Myocyte (in vitro differentiated cells): Measurements from ENCODE around the gene SLC16A1. TPM values are rescaled to one million over a fixed set of nuclear protein-coding genes. Genes with fewer than 3 reads are reported as not detected.
"Not testable (repeated sequence)": the region's sequence is repeated elsewhere in the genome, so short reads cannot be mapped to it uniquely, and the experiment has no call there.

Experiments used
- DNase-seq: peaks from one replicate; pipeline ENCODE4 v3.0.0-alpha.2; 2012; ENCODE audit warnings: low read depth
- total RNA-seq: library from RNA; depleted of rRNA; stranded (reverse); fragments of >200 nt; gene quantifications from 2 replicates; pipeline ENCODE4 v1.2.3, GENCODE V29; 2014

Gene SLC16A1
- total RNA-seq, 1 donor from 2014 or later = 117 TPM

DNA sequence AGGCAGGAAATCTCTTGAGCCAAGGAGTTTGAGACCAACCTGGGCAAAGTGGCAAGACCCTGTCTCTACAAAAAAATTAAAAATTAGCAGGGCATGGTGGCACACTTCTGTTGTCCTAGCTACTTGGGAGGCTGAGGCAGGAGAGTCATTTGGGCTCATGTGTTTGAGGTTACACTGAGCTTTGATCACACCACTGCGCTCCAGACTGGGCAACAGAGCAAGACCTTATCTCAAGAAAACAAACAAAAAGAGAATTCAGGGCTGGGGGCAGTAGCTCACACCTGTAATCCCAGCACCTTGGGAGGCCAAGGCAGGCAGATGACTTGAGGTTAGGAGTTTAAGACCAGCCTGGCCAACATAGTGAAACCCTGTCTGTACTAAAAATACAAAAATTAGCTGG, 17.8 kb upstream of the SLC16A1 start:
- DNase-seq = no peak

DNA sequence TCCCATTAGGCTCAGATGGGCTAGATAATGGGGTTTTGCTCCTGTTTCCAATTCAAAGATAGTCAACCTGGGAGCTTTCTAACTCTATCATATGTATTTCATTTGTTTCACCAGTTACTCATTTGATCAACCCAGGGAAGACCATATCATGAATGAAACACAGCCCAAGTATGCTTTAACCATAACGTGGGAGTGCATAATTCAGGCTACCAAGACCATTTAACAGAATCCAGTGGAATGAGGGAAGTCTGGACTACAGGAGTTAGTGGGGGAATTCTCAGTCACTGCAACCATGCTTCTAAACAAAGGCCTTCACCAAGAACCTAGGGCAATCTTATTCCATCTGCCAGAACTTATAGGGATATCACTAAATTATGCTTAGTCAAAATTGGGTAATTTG, 15.0 kb upstream of the SLC16A1 start:
- DNase-seq = no peak

DNA sequence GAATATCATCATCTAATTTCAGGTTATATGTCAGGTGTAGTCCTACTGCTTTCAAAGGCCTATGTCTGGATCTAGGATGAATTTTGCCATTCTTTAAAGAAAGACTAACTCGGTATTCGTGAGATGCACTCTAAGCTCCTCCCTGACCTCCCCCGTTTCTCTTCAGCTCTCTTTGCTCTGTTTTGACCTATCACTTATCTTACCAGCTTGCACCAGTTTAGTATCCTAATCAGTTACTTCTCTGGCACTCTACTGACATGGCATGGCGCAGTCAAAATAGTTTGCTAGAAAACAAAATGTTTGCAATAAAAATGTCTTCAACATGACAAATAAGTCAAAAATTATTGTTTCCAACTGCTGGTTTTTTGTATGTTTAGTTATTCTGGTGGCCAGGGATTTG, 8.4 kb upstream of the SLC16A1 start:
- no peak for DNase-seq

- DNase-seq = no peak
Measured at GRCh38 chr1:112961072-112961471, 5.1 kb upstream of the SLC16A1 start.

DNA sequence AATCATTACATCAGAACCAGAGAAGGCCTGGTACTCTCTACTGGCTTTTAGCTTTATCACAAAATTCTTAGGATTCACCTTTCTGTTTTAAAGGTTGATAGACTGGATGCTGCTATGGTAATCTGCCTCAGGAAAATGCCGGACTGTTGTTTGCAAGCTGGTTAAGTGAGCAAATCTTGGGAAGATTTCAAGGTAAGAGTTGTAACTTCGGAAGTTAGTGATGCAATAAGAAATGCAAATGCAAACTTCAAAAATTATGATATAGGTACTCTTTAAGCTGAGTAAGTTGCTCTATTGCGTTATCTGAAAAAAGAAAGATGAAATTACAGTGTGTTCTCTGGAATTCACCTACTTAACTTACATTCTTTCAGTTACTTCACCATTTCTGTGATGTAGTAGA, 4.4 kb upstream of the SLC16A1 start:
- DNase-seq = no peak

- not testable (repeated sequence) for DNase-seq
Measured at GRCh38 chr1:112958236-112958635, 2.2 kb upstream of the SLC16A1 start.

DNA sequence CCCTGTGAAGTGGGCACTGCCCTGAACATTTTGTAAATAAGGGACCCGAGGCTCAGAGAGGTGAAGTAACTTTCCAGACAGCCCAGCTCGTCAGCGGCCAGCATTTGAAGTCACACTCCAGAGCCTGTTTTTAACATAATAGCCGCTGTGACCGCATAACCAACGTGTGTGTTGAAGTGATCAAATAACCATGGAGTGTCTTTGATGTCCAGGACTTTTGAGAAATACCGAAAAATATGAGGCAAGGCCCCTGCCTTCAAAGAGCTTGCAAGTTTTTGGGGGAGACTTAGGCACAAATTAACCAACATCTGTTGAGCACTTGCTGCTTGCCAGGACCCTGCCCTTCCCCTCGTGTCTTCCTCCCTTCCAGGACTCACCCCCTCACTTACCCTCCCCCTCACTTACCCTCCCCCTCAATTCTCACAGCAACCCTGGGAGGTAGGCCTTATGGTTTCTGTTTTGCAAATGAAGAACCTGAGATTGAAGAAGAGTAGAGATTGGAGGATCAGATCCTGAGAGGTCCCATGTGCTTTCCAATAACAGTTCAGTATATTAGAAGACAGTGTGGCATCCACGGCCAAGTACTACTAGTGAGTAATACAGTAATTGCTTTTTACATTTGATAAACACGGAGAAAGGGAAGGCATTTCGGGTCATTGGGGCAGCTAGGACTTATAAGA, 1.3 kb upstream of the SLC16A1 start:
- peak; percentile 83 for DNase-seq

GRCh38 chr1:112956544-112957132, 642 bp upstream of the SLC16A1 start:
- DNase-seq = no peak

DNA sequence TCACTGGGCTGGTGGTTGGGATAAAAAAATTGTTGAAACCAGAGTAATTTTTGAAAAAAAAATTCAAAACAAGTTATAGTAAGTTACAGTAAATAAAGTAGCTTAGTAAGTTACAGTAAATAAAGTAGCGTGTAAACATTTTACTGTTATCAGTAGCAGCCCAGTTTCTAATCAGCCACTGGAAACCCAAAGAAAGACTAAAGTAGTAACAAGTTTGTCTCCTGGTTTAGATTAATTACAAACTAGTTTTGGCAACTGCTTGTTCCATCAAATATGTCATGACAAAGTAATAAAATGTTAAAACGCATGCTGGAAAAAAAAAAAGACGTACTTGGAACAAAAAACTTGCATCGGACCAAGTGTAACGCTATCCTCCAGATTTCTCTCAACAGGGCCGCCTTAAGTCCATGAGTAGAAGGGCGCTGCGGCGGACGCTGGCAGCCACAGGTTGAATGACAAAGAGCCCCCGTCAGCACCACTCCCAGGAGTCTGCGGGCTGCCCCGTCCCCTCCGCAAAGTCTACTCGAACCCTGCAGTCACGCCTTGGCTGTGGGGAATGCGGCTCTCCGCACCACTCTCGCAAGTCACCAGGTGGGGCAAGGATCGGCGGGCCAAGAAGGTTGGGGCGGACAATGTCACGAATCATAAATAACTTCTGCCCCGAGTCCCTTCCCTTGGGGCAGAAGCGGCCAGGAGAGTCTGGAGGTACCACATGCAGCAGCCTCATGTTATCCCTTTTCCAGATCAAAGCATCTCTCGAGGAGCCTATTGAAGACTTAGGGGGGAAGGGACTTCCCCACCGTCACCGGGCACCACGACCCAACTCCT, 837 bp downstream of the SLC16A1 start:
- DNase-seq = peak; percentile 80

DNA sequence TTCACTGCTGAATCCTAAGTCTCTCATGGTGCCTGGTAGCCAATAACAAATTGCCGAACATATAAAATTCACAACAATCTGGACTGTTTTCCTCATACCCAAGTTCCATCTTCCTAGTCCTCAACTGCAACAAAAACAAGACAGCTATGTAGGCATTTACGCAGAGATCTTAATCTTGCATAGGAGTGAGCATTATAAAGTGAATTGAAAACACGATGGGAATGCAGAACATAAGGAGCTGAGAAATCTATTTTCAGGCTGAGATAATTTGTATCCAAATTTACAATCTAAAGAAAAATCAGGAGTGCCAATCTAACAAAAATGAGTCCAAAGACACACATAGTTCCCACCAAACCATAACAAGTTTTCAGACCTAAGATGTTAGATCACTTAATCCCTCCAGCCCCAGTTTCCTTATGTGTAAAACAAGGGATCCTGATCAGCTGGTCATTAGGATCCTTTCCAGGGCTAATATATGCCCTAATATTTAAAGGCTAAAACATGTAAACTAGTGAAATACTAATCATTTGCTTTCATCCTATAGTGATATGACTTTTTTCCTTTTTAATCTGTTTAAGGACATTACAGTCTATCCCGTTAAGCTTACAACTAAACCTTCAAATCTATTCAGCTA, 1.9 kb downstream of the SLC16A1 start:
- DNase-seq = no peak

DNA sequence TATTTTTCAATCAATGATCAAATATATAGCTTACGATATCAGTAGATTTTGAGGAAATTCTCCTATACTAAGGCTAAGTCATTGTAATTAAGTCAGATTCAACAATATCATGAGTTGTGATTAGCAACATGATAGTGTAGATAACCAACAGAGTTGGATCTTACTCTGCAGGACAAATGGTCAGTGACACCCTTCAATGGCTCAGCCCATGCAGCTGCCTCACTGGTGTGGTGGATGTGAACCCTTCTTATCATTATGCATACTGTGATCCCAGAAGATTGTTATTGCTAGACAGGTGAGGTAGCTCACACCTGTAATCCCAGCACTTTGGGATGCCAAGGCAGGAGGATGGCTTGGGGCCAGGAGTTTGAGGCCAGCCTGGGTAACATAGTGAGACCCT, 5.6 kb downstream of the SLC16A1 start:
- no peak for DNase-seq

GRCh38 chr1:112946683-112947082, 9.3 kb downstream of the SLC16A1 start:
- no peak for DNase-seq

DNA sequence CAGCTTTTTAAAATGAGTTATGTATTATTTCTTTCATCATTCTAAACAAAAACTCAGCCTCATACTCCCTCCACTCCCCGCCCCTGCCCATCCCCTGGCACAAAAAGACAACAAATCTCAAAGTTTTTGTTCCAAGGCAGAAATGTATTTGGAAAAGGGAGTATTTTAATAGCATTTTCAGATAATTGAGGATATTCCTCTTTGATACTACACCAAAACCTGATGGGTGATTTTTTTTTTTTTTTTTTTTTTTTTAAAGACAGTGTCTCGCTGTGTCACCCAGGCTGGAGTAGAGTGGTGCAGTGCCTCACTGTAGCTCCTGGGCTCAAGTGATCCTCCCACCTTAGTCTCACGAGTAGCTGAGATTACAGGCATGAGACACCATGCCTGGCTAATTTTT, 16.2 kb downstream of the SLC16A1 start:
- DNase-seq = no peak

DNA sequence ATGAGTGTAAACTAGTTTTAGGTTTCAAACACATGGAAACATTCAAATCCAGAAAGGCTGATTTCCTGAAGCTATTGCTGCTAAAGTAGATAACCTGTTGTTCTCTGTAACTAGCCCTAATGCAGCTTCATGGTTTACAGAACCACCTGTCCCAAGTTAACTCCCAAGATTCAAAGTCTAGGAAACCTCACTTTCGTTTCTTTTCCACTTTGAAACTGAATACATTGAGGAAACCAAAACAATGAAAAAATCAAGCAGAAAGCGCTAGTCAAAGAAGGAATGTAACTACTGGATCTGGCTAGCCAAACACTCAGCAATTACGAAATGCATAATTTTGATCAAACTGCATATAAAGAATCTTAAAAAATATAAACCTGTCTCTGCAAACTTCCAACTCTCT, 17.8 kb downstream of the SLC16A1 start:
- no peak for DNase-seq

DNA sequence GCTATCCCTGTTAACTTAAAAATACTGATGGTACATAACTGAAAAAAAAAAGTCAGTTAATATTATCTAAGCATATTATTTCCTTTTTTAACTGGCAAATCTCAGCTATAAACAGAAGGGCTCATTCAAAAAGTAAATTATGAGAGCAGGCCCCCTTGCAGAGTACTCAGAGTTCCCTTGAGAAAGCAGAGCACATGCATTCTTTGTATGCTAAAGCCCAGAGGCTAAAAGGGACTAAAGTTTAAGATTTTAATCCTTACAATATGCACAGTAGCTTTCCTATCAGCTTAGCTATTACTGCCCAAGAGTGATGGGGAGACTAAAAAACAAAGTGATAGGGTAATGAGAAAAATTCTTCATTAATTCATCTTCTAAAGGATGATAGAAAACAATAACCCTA, 18.5 kb downstream of the SLC16A1 start:
- DNase-seq = no peak

DNA sequence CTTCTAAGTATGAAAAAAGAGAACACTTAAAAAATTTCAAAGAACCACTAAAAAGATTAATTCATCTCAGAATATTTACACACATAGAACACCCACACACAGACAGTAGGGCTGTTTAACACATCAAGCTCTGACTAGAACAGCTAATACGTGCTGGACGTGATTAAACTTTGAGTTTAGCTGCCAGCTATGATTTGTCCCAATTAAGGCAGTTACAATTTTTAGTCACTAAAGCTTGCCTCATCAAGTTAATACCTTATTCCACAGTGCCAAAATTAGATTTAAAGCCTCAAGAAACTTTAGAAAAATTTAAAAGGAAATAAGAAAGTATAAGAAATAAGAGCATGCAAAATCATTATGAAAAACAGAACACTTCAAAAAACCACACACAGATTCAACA, 18.9 kb downstream of the SLC16A1 start:
- no peak for DNase-seq

- DNase-seq = no peak
Measured at GRCh38 chr1:112935461-112936111, 20.4 kb downstream of the SLC16A1 start.

GRCh38 chr1:112934577-112934976, 21.4 kb downstream of the SLC16A1 start:
- DNase-seq = no peak

DNA sequence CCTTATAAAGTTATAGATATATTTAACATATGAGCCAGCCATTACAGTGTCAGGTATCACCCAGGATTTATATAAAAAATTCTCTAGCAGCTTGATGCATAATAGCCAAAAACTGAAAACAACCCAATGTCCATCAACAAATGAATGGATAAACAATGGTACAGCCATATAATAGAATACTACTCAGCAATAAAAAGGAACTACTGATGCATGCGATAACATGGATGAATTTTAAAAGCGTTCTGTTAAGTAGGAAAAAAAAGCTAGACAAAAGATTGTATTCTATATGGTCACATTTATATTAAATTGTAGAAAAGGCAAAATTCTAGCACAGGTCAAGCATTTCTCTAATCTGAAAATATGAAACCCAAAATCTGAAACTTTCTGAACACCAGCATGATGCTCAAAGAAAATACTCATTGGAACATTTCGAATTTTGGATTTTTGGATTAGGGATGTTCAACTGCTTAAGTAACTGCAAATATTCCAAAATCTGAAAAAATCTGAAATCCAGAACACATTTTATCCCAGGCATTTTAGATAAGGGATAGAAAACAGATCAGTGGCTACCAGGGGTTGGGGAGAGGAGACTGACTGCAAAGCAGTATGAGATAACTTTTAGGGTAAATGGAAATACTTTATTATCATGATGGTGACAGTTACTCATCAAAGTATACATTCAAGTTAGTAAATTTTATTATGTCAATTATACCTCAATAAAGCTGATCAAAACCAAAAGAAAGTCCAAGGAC, 22.0 kb downstream of the SLC16A1 start:
- no peak for DNase-seq

GRCh38 chr1:112929979-112930378, 26.0 kb downstream of the SLC16A1 start:
- no peak for DNase-seq
